Measurements from ENCODE around the gene SPTAN1.
A peak's percentile ranks its signal among the peaks of the same experiment; 100 is the strongest.

Gene SPTAN1

GRCh38 chr9:128651798-128652197 is 99.4 kb downstream of the SPTAN1 start:
- no peak for ATAC-seq
- TF ChIP-seq CSRNP3 (CRISPR knock-in tag; IDR thresholded peaks at IDR 0.05): no peak
- no peak for TF ChIP-seq ZC3H10 (CRISPR knock-in tag; IDR thresholded peaks at IDR 0.05)
- no peak for TF ChIP-seq GLIS3 (CRISPR knock-in tag; IDR thresholded peaks at IDR 0.05)
- TF ChIP-seq TSHZ2 (CRISPR knock-in tag; IDR thresholded peaks at IDR 0.05): no peak

GRCh38 chr9:128653908-128654307 is 101.5 kb downstream of the SPTAN1 start:
- no peak for ATAC-seq
- no peak for TF ChIP-seq SNAI2 (CRISPR knock-in tag; IDR thresholded peaks at IDR 0.05)
- no peak for TF ChIP-seq BACH2 (CRISPR knock-in tag; IDR thresholded peaks at IDR 0.05; ENCODE audit: borderline replicate concordance)
- no peak for TF ChIP-seq ZNF565 (CRISPR knock-in tag; conservative IDR thresholded peaks at IDR 0.05; ENCODE audit: low read depth)
- no peak for TF ChIP-seq ZNF70 (CRISPR knock-in tag; IDR thresholded peaks at IDR 0.05)
- TF ChIP-seq OSR1 (CRISPR knock-in tag; IDR thresholded peaks at IDR 0.05): no peak
- no peak for TF ChIP-seq CREB5 (CRISPR knock-in tag; IDR thresholded peaks at IDR 0.05; ENCODE audit: low read depth)
- TF ChIP-seq TOX (CRISPR knock-in tag; IDR thresholded peaks at IDR 0.05; ENCODE audit: borderline replicate concordance): no peak
- no peak for TF ChIP-seq TCF4 (CRISPR knock-in tag; IDR thresholded peaks at IDR 0.05; ENCODE audit: borderline replicate concordance)

- ATAC-seq: no peak
- no peak for TF ChIP-seq TCF4 (CRISPR knock-in tag; IDR thresholded peaks at IDR 0.05; ENCODE audit: borderline replicate concordance)
- no peak for TF ChIP-seq POU6F1 (CRISPR knock-in tag; IDR thresholded peaks at IDR 0.05; ENCODE audit: borderline replicate concordance, low read depth)
- TF ChIP-seq ZNF565 (CRISPR knock-in tag; conservative IDR thresholded peaks at IDR 0.05; ENCODE audit: low read depth): no peak
These were observed 102.1 kb downstream of the SPTAN1 start for GRCh38 chr9:128654481-128654880.

- ATAC-seq: peak; percentile 97
- no peak for TF ChIP-seq ESRRG (CRISPR knock-in tag; IDR thresholded peaks at IDR 0.05)
- peak; percentile 76 for TF ChIP-seq TSHZ2 (CRISPR knock-in tag; IDR thresholded peaks at IDR 0.05)
- TF ChIP-seq ARNTL (CRISPR knock-in tag; IDR thresholded peaks at IDR 0.05; ENCODE audit: borderline replicate concordance, low read depth): no peak
- no peak for TF ChIP-seq ZNF70 (CRISPR knock-in tag; IDR thresholded peaks at IDR 0.05)
- 0 out of 2 replicates have a peak, but pooled peaks have one; percentile 15 for TF ChIP-seq ZNF8 (CRISPR knock-in tag; IDR thresholded peaks at IDR 0.05)
- TF ChIP-seq GLIS3 (CRISPR knock-in tag; IDR thresholded peaks at IDR 0.05): no peak
- TF ChIP-seq CSDC2 (CRISPR knock-in tag; IDR thresholded peaks at IDR 0.05): 0 out of 2 replicates have a peak, but pooled peaks have one; percentile 85
- no peak for TF ChIP-seq ZFP30 (CRISPR knock-in tag; IDR thresholded peaks at IDR 0.05)
- no peak for TF ChIP-seq ISL1 (CRISPR knock-in tag; IDR thresholded peaks at IDR 0.05)
- TF ChIP-seq TOX (CRISPR knock-in tag; IDR thresholded peaks at IDR 0.05; ENCODE audit: borderline replicate concordance): no peak
- peak; percentile 58; the same call in 1 of the 2 replicates for TF ChIP-seq CSRNP3 (CRISPR knock-in tag; IDR thresholded peaks at IDR 0.05)
- TF ChIP-seq BACH2 (CRISPR knock-in tag; IDR thresholded peaks at IDR 0.05; ENCODE audit: borderline replicate concordance): no peak
- TF ChIP-seq ZC3H10 (CRISPR knock-in tag; IDR thresholded peaks at IDR 0.05): no peak
- 0 out of 2 replicates have a peak, but pooled peaks have one; percentile 64 for TF ChIP-seq OSR1 (CRISPR knock-in tag; IDR thresholded peaks at IDR 0.05)
- TF ChIP-seq CREB5 (CRISPR knock-in tag; IDR thresholded peaks at IDR 0.05; ENCODE audit: low read depth): no peak
- TF ChIP-seq ZFP3 (CRISPR knock-in tag; IDR thresholded peaks at IDR 0.05): peak; percentile 66
These were observed 104.3 kb downstream of the SPTAN1 start, which contains the start of gene DYNC2I2 for GRCh38 chr9:128656416-128657343. DYNC2I2 (minus strand) TSS chr9:128656847; CDS start chr9:128656726, 121 bp downstream.

All from SK-N-SH treated with all-trans-retinoic acid at 6 μM for 48 hours (cell line).